GM21381 (cell line): ENCODE measurements around the gene C1orf232.

Experiments
- ATAC-seq: cut with Tn5 transposase; IDR thresholded peaks from one replicate; pipeline ENCODE4 v1.9.1; 2021; ENCODE audit warnings: mild to moderate bottlenecking, moderate library complexity; ENCODE audit not compliant: unreplicated experiment

C1orf232 gene

DNA sequence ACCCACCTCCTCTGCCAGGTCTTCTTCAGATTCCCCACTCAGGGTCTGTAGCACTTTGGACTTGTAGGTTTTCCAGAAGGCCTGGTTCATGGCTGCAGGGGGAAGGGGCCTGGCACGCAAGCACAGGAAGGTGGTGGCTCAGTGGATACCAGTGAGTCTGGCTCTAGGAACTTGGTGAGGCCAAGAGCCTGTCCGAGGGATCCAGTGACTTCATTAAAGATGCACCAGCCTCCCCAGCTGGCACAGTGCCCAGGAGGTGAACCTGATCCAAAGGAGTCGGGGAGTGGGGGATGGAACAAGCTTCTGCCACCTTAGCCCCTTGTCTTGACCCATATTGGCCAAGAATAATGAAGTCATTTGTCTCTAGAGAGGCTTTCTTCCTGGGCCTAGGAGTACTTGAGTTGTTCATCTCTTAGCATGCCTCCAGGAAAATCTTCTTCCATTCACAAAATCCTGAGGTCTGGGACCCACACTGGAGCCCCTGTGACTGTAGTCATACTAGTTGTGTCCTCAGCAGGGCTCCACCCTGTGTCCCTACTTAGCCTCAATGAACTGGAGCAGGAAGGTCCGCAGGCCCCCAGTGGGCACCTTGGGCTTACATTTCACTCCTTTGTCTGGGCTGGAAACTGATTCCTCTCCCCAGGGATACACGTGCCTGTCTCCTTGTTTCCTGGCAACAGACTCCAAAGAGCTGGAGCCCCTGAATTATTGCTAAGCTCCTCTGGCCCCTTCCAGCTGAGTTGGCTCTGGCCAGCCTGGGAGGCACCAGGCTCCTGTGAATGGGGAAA lies at the start of gene C1orf232:
TSS of gene C1orf232 (minus strand) at position 554 of the 788 bp plus-strand sequence. CDS start at position 90, 464 bp downstream.
- ATAC-seq, result no peak

- no peak for ATAC-seq
These were observed 46.5 kb upstream of the C1orf232 start for GRCh38 chr1:26215246-26215645.

DNA sequence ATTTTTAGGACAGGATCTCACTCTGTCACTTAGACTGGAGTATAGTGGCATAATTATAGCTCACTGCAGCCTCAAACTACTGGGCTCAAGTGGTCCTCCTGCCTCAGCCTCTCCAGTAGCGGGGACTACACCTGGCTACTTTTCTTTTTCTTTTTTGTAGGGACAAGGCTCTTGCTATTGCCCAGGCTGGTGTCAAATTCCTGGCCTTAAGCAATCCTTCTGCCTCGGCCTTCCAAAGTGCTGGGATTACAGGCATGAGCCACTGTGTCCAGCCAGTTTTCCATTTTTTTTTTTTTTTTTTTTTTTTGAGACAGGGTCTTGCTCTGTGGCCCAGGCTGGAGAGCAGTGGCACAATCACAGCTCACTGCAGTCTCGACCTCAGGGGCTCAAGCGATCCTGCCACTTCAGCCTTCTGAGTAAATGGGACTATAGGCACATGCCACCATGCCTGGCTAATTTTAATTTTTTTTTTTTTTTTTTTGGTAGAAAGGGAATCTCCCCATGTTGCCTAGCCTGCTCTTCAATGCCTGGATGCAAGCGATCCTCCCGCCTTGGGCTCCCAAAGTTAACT lies 44.7 kb upstream of the C1orf232 start:
- ATAC-seq, result no peak

DNA sequence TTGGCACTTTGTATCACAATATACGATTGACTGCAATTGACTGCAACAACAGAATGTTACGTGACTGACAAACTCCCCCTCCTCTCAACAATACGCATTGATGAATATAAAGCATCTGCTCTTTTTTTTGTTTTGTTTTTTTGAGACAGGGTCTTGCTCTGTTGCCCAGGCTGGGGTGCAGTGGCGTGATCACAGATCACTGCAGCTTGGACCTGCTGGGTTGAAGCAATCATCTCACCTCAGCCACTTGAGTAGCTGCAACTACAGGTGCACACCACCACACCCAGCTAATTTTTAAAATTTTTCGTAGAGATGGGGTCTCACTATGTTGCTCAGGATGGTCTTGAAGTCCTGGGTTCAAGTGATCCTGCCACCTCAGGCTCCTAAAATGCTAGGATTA lies 44.0 kb upstream of the C1orf232 start:
- no peak for ATAC-seq

- ATAC-seq, result no peak
These were observed 41.5 kb upstream of the C1orf232 start for GRCh38 chr1:26210147-26210870.

DNA sequence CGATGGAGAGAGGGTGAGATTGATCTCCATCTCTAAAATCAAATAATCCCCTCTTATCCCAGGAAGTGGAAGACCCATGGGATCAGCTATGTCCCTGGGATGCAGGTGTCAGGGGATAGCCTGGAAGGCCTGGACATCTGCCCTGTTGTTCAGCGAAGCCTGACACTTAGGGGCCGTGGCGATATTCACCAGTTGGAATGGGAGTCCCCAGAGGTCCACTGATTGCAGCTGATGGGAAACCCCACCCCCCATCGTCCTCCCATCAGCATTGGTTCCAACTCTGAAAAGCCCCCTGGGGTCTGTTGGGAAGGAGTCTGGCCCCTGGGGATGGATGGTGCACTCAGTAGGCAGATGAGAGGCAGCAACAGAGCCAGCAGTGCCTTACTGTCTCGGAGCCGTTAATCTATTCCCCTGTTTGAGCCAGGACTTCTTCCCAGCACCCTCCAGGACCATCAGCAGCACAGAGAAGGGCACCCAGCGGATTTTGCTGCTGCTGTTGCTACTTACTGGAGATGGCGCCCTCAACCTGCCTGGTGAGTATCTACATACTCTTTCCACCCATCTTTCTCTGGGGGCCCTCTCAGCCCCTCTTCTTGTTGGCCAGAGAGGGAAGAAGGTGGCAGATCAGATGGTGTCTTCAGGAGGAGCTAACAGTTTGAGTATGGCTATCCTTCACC lies 35.0 kb upstream of the C1orf232 start:
- ATAC-seq, result no peak

- ATAC-seq, result no peak
These were observed 31.6 kb upstream of the C1orf232 start for GRCh38 chr1:26200413-26200812.

GRCh38 chr1:26197813-26198212 lies 29.1 kb upstream of the C1orf232 start:
- ATAC-seq, result no peak

GRCh38 chr1:26197301-26197700 lies 28.5 kb upstream of the C1orf232 start:
- ATAC-seq, result no peak

GRCh38 chr1:26195805-26196204 lies 27.0 kb upstream of the C1orf232 start:
- ATAC-seq, result no peak

DNA sequence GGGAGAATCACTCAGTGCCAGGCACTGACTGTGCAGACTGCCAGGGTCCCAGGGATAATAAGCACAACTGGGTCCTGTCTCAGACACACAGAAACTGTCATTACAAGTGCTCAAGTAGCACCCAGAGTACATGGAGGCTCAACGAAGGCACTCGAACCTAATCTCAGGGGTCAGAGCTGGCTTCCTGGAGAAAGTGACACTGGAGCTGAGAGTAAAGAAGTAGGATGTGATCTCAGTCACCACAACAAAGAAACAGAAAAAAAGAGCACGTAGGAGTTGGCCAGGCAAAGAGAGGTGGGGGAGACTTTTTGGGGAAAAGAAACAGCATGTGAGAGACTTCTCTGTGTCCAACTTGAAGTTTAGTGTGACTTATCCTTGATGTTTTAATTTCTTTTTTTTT lies 23.0 kb upstream of the C1orf232 start:
- ATAC-seq, result no peak

DNA sequence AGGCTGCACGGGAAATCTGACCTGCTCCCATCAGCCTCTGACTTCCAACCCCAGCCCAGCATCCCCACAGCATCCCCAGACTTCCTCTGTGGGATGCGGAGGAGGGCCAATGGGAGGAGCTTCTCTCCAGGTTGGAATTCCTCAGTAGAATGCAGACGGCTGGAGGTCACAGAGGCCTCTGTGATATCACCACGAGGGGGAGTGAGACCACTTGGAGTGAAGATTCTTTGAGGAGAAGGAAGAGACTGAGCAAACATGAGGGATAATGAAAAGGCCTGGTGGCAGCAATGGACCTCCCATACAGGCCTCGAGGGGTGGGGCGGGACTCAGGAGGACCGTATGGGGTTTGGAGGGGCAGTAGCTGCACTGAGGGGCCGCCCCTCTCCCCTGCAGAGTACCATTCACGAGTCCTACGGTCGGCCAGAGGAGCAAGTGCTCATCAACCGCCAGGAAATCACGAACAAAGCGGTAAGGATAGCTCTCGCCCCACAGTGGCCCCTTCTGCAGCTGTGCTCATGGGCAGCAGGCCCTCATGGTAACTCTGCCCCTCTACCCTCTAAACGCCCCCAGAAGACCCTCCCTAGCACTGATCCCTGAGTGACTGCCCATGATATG lies 21.7 kb upstream of the C1orf232 start, which contains the start of gene CATSPER4:
TSS of gene CATSPER4 (plus strand) at position 230 of the 615 bp plus-strand sequence. CDS start at position 256, 26 bp downstream.
- ATAC-seq, result no peak

DNA sequence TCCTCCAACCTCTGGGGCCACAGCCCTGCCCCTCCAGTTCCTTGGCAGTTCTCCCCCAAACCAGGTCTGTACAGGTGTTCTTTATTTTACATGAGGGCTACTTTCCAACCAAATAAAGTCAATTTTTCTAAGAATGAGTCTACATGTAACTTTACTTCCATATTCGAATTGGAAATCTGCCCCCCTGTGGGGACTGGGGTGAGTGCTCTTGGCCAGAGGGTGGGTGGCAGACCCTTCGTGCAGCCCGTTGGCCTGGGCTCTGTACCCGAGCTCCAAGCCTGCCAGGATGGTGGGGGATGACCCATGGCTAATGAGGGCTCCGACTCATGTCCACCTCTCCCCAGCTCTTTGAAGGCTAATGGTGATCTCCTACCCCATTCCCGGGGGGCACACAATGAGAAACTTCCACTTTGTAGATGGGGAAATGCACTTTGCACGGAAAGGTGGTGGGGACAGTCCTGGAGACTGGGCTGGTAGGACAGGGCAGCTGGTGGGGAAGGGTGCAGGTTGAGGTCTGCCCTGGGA lies 21.1 kb upstream of the C1orf232 start:
- ATAC-seq, result no peak

DNA sequence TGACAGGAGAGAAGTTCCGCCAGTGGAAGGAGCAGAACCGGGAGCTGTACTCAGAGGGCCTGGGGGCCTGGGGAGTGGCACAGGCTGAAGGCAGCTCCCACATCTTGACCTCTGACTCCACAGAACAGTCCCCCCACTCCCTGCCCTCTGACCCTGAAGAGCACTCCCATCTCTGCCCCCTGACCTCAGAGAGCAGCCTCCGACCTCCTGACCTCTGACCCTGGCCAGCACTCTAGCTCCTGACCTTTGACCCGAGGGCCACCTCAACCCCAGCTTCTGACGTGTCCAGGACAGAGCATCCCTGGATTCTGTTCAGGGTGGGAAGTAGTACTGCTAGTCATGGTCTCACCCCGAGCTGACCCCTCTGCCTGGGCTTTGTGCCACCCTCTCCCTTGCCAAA lies 20.6 kb upstream of the C1orf232 start:
- no peak for ATAC-seq

DNA sequence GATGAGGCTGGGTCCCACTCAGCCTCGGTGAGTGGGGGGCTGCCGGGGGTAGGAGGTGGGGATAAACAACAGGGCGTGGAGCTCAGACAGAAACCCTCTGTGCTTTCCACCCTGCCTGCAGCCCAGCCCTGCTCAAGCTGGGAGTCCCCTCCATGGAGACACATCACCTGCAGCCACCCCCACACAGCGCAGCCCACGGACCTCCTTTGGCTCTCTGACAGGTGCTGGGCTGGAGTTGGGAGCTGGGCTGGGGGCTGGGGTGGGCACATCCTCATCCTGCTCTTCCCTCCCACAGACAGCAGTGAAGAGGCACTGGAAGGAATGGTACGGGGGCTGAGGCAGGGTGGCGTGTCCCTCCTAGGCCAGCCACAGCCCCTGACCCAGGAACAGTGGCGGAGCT lies 19.7 kb upstream of the C1orf232 start:
- no peak for ATAC-seq

GRCh38 chr1:26187882-26188281 lies 19.1 kb upstream of the C1orf232 start:
- ATAC-seq, result no peak

GRCh38 chr1:26184883-26185282 lies 16.1 kb upstream of the C1orf232 start:
- ATAC-seq, result no peak

- no peak for ATAC-seq
These were observed 15.3 kb upstream of the C1orf232 start for GRCh38 chr1:26184086-26184485.

DNA sequence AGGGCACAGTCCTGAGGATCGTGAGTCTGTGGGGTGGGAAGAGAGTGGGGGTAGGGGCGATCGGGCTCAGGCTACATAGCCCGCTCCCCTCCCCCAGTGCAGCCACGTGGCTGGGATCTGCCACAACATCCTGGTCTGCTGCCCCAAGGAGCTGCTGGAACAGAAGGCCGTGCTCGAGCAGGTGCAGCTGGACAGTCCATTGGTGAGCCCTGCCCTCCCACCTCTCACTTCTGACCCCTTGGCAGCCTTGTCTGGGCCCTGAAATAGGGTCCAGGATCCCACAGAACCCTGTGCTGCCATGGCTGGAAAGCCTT lies 13.6 kb upstream of the C1orf232 start:
- ATAC-seq, result no peak

DNA sequence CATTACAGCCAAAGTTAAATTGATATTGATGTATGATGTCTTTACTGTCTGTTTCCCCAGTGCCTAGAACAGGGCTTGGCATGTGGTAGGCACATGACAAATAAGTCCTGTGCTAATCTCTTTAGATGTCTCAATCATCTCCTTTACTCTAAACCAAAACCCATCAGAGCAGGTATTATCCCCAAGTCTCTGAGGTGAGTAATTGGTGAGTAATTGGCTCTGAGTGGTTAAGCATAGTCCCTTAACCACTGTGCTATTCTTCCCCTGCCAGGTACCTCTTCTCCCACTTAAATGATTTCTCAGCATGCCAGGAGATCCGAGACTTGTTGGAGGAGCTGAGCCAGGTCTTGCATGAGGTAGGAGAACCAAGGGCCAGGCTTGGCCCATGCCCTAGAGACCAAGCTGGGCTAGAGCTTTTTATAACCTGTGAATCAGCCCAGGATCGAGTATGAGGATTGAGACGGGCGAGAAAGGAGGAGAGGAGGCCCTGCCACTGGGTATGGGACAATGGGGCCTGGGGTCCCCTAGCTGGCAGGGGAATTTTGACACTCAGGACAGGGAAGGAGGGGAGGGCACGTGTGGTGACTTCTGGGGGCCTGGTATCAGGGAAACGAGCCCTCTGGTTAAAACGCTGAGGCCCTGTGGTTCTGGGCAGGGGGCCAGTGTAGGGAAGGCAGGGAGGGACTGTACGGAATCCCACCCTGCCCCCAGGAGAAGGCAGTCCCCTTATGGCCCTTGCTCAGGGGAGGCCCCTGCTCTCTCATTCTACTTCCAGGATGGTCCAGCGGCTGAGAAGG lies 13.0 kb upstream of the C1orf232 start:
- no peak for ATAC-seq
